ENCODE measurements around the gene IQCH.

GRCh38 chr15:67267951-67268941 is 13.7 kb downstream of the IQCH start:
- TF ChIP-seq CTCF (IDR thresholded peaks at IDR 0.05; ENCODE audit: low read depth, low read length, poor library complexity, severe bottlenecking) (no peak), EZH2phosphoT487 (IDR thresholded peaks at IDR 0.05; ENCODE audit: borderline replicate concordance, low read length) (no peak)

All from DOHH2 (cell line).